Body of pancreas (tissue), 4 donors: ENCODE measurements around the gene SPRN.

Experiments
- POLR2A ChIP-seq, 3 donors: fragments of 450-650 bp; IDR thresholded peaks; one replicate each; pipeline ENCODE4 v1.6.1; 2016; ENCODE audit warnings: antibody characterized with exemption in 3 of 3, mild to moderate bottlenecking in 2 of 3
- TF ChIP-seq, protein P1 (sequence below), 7 experiments: fragments of 450-650 bp in 4 of 7; fragments of 200-600 bp in 3 of 7; sonication (generic) in 3 of 7; IDR thresholded peaks; one replicate each; pipeline ENCODE4 v1.5.1; 2016 to 2019; ENCODE audit warnings: antibody characterized with exemption in 7 of 7

GRCh38 chr10:133448120-133448519, 23.7 kb upstream of the SPRN start:
- TF ChIP-seq, protein P1, sequence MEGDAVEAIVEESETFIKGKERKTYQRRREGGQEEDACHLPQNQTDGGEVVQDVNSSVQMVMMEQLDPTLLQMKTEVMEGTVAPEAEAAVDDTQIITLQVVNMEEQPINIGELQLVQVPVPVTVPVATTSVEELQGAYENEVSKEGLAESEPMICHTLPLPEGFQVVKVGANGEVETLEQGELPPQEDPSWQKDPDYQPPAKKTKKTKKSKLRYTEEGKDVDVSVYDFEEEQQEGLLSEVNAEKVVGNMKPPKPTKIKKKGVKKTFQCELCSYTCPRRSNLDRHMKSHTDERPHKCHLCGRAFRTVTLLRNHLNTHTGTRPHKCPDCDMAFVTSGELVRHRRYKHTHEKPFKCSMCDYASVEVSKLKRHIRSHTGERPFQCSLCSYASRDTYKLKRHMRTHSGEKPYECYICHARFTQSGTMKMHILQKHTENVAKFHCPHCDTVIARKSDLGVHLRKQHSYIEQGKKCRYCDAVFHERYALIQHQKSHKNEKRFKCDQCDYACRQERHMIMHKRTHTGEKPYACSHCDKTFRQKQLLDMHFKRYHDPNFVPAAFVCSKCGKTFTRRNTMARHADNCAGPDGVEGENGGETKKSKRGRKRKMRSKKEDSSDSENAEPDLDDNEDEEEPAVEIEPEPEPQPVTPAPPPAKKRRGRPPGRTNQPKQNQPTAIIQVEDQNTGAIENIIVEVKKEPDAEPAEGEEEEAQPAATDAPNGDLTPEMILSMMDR (IDR thresholded peaks at IDR 0.05), result no peak
- no peak for TF ChIP-seq POLR2A (IDR thresholded peaks at IDR 0.05)
